H9 (cell line): ENCODE measurements around the gene GPC3. TPM values are rescaled to one million over a fixed set of nuclear protein-coding genes. Genes with fewer than 3 reads are reported as not detected.

ENCODE experiments used
- DNase-seq: peaks from one replicate; pipeline ENCODE4 v3.0.0-alpha.2; 2017
- H2AFZ ChIP-seq: one replicate; pipeline ENCODE4 v1.6.1; 2013; ENCODE audit warnings: mild to moderate bottlenecking, low read length, control low read depth, moderate library complexity
- H2AK5ac ChIP-seq: 2 replicates; pipeline ENCODE4 v1.6.1; 2013; ENCODE audit warnings: low read length, control low read depth, mixed read lengths; ENCODE audit not compliant: insufficient read length
- H2BK120ac ChIP-seq: one replicate; pipeline ENCODE4 v1.6.1; 2013; ENCODE audit warnings: low read depth, mild to moderate bottlenecking, low read length, control low read depth, inconsistent platforms; ENCODE audit not compliant: poor library complexity, severe bottlenecking
- H2BK12ac ChIP-seq: 2 replicates; pipeline ENCODE4 v1.6.1; 2013; ENCODE audit warnings: low read length, control low read depth, mixed read lengths, low read depth; ENCODE audit not compliant: insufficient read length
- H2BK15ac ChIP-seq: 2 replicates; pipeline ENCODE4 v1.6.1; 2013; ENCODE audit warnings: low read depth, low read length, control low read depth
- H2BK20ac ChIP-seq: one replicate; pipeline ENCODE4 v1.6.1; 2013; ENCODE audit warnings: low read depth, mild to moderate bottlenecking, low read length, control low read depth, inconsistent platforms; ENCODE audit not compliant: poor library complexity, severe bottlenecking
- H2BK5ac ChIP-seq: 2 replicates; pipeline ENCODE4 v1.6.1; 2013; ENCODE audit warnings: low read length, control low read depth, mixed read lengths; ENCODE audit not compliant: insufficient read length
- H3K14ac ChIP-seq: 2 replicates; pipeline ENCODE4 v1.6.1; 2013; ENCODE audit warnings: low read length, control low read depth; ENCODE audit not compliant: insufficient read depth
- H3K18ac ChIP-seq: 2 replicates; pipeline ENCODE4 v1.6.1; 2013; ENCODE audit warnings: low read depth, mild to moderate bottlenecking, mixed read lengths, low read length, control low read depth; ENCODE audit not compliant: insufficient read length
- H3K23ac ChIP-seq: 2 replicates; pipeline ENCODE4 v1.6.1; 2013; ENCODE audit warnings: low read length, control low read depth, mixed read lengths, low read depth; ENCODE audit not compliant: insufficient read length
- H3K23me2 ChIP-seq: 2 replicates; pipeline ENCODE4 v1.6.1; 2013; ENCODE audit warnings: low read depth, mild to moderate bottlenecking, mixed read lengths, low read length, control low read depth; ENCODE audit not compliant: insufficient read length, poor library complexity, severe bottlenecking
- H3K27ac ChIP-seq: 2 replicates; pipeline ENCODE4 v1.5.1; 2013; ENCODE audit warnings: low read length, control low read depth, mixed read lengths, low read depth; ENCODE audit not compliant: insufficient read length
- H3K27me3 ChIP-seq: 2 replicates; pipeline ENCODE4 v1.6.1; 2013; ENCODE audit warnings: low read length, control low read depth, inconsistent platforms; ENCODE audit not compliant: insufficient read depth
- H3K4ac ChIP-seq: 2 replicates; pipeline ENCODE4 v1.6.1; 2013; ENCODE audit warnings: low read depth, mild to moderate bottlenecking, control low read depth, inconsistent platforms, low read length, moderate library complexity
- H3K4me1 ChIP-seq: 2 replicates; pipeline ENCODE4 v1.6.1; 2013; ENCODE audit warnings: low read length, control low read depth, inconsistent platforms; ENCODE audit not compliant: insufficient read depth
- H3K4me2 ChIP-seq: 2 replicates; pipeline ENCODE4 v1.6.1; 2013; ENCODE audit warnings: low read length, control low read depth, mixed read lengths; ENCODE audit not compliant: insufficient read length, insufficient read depth
- H3K56ac ChIP-seq: 2 replicates; pipeline ENCODE4 v1.6.1; 2013; ENCODE audit warnings: low read depth, mild to moderate bottlenecking, mixed read lengths, low read length, control low read depth; ENCODE audit not compliant: insufficient read length
- H3K79me1 ChIP-seq: 2 replicates; pipeline ENCODE4 v1.6.1; 2013; ENCODE audit warnings: low read depth, mild to moderate bottlenecking, moderate library complexity, low read length, control low read depth, inconsistent platforms; ENCODE audit not compliant: insufficient read depth, poor library complexity, severe bottlenecking
- H3K79me2 ChIP-seq: 2 replicates; pipeline ENCODE4 v1.6.1; 2013; ENCODE audit warnings: low read length, control low read depth, inconsistent platforms; ENCODE audit not compliant: insufficient read depth
- H3K9ac ChIP-seq: 2 replicates; pipeline ENCODE4 v1.6.1; 2013; ENCODE audit warnings: low read length, control low read depth, mixed read lengths; ENCODE audit not compliant: insufficient read length; ENCODE audit errors: extremely low read depth
- H3K9me3 ChIP-seq: one replicate; pipeline ENCODE4 v1.6.1; 2013; ENCODE audit warnings: low read depth, low read length, inconsistent platforms; ENCODE audit not compliant: control insufficient read depth
- H3T11ph ChIP-seq: one replicate; pipeline ENCODE4 v1.6.1; 2013; ENCODE audit warnings: mild to moderate bottlenecking, low read length, control low read depth, inconsistent platforms
- H4K20me1 ChIP-seq: one replicate; pipeline ENCODE4 v1.6.1; 2013; ENCODE audit not compliant: control insufficient read depth, insufficient read length, insufficient read depth
- H4K5ac ChIP-seq: 2 replicates; pipeline ENCODE4 v1.6.1; 2013; ENCODE audit warnings: low read depth, mild to moderate bottlenecking, mixed read lengths, low read length, control low read depth; ENCODE audit not compliant: insufficient read length
- H4K8ac ChIP-seq: replicated peaks from 2 replicates; pipeline ENCODE4 v1.6.1; 2013; ENCODE audit warnings: low read length, control low read depth, mixed read lengths, low read depth; ENCODE audit not compliant: insufficient read length
- H4K91ac ChIP-seq: 2 replicates; pipeline ENCODE4 v1.6.1; 2013; ENCODE audit warnings: low read depth, mild to moderate bottlenecking, moderate library complexity, mixed read lengths, low read length, control low read depth; ENCODE audit not compliant: insufficient read length
- H3K27ac Mint-ChIP-seq, 3 experiments: 2 replicates in 2 of 3; 3 replicates in 1 of 3; pipeline ENCODE4 v1.8.0; 2020 to 2021; ENCODE audit warnings: mixed read lengths in 3 of 3, mild to moderate bottlenecking in 1 of 3, moderate library complexity in 1 of 3
- H3K27me3 Mint-ChIP-seq: 2 replicates; pipeline ENCODE4 v1.8.0; 2021; ENCODE audit warnings: low read depth, mild to moderate bottlenecking, moderate library complexity, mixed read lengths
- H3K36me3 Mint-ChIP-seq, 3 experiments: 2 replicates in 2 of 3; 3 replicates in 1 of 3; pipeline ENCODE4 v1.8.0; 2020 to 2021; ENCODE audit warnings: low read depth in 3 of 3, mixed read lengths in 3 of 3; ENCODE audit not compliant: insufficient read depth in 1 of 3
- H3K4me1 Mint-ChIP-seq, 2 experiments: 2 replicates each; pipeline ENCODE4 v1.8.0; 2020; ENCODE audit warnings: mixed read lengths in 2 of 2
- H3K4me3 Mint-ChIP-seq, 2 experiments: 2 replicates in 1 of 2; 3 replicates in 1 of 2; pipeline ENCODE4 v1.8.0; 2020 to 2021; ENCODE audit warnings: mild to moderate bottlenecking in 2 of 2, mixed read lengths in 2 of 2, moderate library complexity in 1 of 2
- H3K9me3 Mint-ChIP-seq, 2 experiments: 2 replicates in 1 of 2; 3 replicates in 1 of 2; pipeline ENCODE4 v1.8.0; 2020; ENCODE audit warnings: mild to moderate bottlenecking in 2 of 2, mixed read lengths in 2 of 2, moderate library complexity in 1 of 2
- CTCF ChIP-seq: fragments of 200-600 bp; sonication (generic); conservative IDR thresholded peaks from 3 replicates; pipeline ENCODE4 v1.8.0; 2021; ENCODE audit warnings: antibody characterized with exemption, mild to moderate bottlenecking
- WGBS: extraction: QIAGEN DNeasy Blood & Tissue Kit; methylation state at CpG from one replicate; pipeline ENCODE4 v1.1.7; 2013; ENCODE audit warnings: missing lambda C conversion rate, low lambda C conversion rate, mixed read lengths; ENCODE audit not compliant: insufficient read length; ENCODE audit errors: extremely low coverage; 5-methylcytosine and 5-hydroxymethylcytosine counted together
- total RNA-seq: library from RNA; stranded (reverse); gene quantifications from 2 replicates; pipeline ENCODE4 v1.2.1, GENCODE V29; 2021

The GPC3 gene
- total RNA-seq, 1 experiment from 2014 or later = 108 TPM

- H3T11ph ChIP-seq = no peak overlapping the region
- WGBS = no CpG with 5 or more reads among the region's 3 CpGs
- no peak overlapping the region for H3K56ac ChIP-seq
- H3K23me2 ChIP-seq = no peaks in the 10 kb centered on the region
- H3K79me1 ChIP-seq = no peaks in the 10 kb centered on the region
- no peak overlapping the region for H2BK12ac ChIP-seq
- H3K9me3 Mint-ChIP-seq = no peaks in the 10 kb centered on the region
- peaks cover 3% of the 10 kb centered on the region; the same call in 1 of the 2 replicates for H3K4me1 ChIP-seq
- no peak overlapping the region for H3K27ac ChIP-seq
- H4K20me1 ChIP-seq = no peaks in the 10 kb centered on the region
- peaks cover 7 to 24% of the 10 kb centered on the region in 2 experiments for H3K4me1 Mint-ChIP-seq
- no peak overlapping the region for H3K4ac ChIP-seq
- no peak overlapping the region for H3K23ac ChIP-seq
- no peak overlapping the region for H4K8ac ChIP-seq
- no peak overlapping the region for H2BK15ac ChIP-seq
- DNase-seq = no peak
- no peak overlapping the region for H3K4me3 Mint-ChIP-seq
- no peaks in the 10 kb centered on the region for H3K36me3 Mint-ChIP-seq
- no peaks in the 10 kb centered on the region for H3K9me3 ChIP-seq
- no peak overlapping the region for H4K91ac ChIP-seq
- no peak overlapping the region for H3K9ac ChIP-seq
- no peak overlapping the region for H2AK5ac ChIP-seq
- H3K14ac ChIP-seq = no peak overlapping the region
- H3K79me2 ChIP-seq = no peaks in the 10 kb centered on the region
- H3K4me2 ChIP-seq = no peak overlapping the region
- no peak overlapping the region; a peak in 1 of 7 replicates for H3K27ac Mint-ChIP-seq
- H2AFZ ChIP-seq = no peak overlapping the region
- no peak overlapping the region for H2BK5ac ChIP-seq
- H3K27me3 Mint-ChIP-seq = no peaks in the 10 kb centered on the region
- H2BK120ac ChIP-seq = no peak overlapping the region
- H4K5ac ChIP-seq = no peak overlapping the region
- H3K18ac ChIP-seq = no peak overlapping the region
- H2BK20ac ChIP-seq = no peak overlapping the region
- no peaks in the 10 kb centered on the region for H3K27me3 ChIP-seq
- no peak for TF ChIP-seq CTCF
These were observed 242.6 kb downstream of the GPC3 start for GRCh38 chrX:133742602-133743305.
